Measurements from ENCODE around the gene ANKRD9.

- no peak for TF ChIP-seq POLR2AphosphoS5 (IDR thresholded peaks at IDR 0.05; ENCODE audit: low read depth, low read length)
- TF ChIP-seq CTCF (IDR thresholded peaks at IDR 0.05): no peak
- TF ChIP-seq SIN3A (IDR thresholded peaks at IDR 0.05; ENCODE audit: borderline replicate concordance, insufficient read depth, low read depth, low read length): no peak
- TF ChIP-seq REST (IDR thresholded peaks at IDR 0.05; ENCODE audit: insufficient read depth in 1 of 2, low read depth in 2 of 2, low read length in 1 of 2): no peak
Observed at GRCh38 chr14:102491786-102492530, 17.6 kb downstream of the ANKRD9 start.
